ENCODE data around the gene BRSK1.
A peak's percentile ranks its signal among the peaks of the same experiment; 100 is the strongest.

The BRSK1 gene

GRCh38 chr19:55275851-55276719 is 7.7 kb upstream of the BRSK1 start:
- DNase-seq: no peak

GRCh38 chr19:55276720-55277430 is 6.9 kb upstream of the BRSK1 start:
- DNase-seq: no peak

DNA sequence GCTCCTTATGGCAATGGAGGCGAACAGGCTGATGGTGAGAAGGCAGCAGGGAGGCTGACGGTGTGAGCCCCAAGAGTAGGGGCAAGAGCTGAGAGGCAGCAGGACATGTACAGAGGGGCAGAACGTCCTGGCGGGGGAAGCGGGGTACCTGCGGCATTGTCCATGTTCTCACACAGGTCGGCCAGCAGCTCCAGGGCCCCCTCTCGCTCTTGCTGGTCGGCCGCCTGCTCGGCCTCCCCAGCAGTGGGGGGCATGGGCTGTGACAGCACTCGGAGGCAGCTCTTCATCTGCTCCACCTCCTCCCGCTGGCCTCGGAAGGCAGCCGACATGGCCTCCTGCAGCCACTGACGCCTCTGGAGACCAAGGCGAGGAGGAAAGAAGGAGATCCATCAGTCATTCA is 6.3 kb upstream of the BRSK1 start:
- DNase-seq: no peak

GRCh38 chr19:55278391-55279135 is 5.2 kb upstream of the BRSK1 start:
- DNase-seq: no peak

- no peak for DNase-seq
Observed at GRCh38 chr19:55279340-55279739, 4.5 kb upstream of the BRSK1 start.

GRCh38 chr19:55279770-55280643 is 3.8 kb upstream of the BRSK1 start, which contains the start of gene HSPBP1:
TSS of gene HSPBP1 (minus strand) at chr19:55280110. CDS start at chr19:55279608, 502 bp downstream.
- DNase-seq: peak; percentile 95

DNA sequence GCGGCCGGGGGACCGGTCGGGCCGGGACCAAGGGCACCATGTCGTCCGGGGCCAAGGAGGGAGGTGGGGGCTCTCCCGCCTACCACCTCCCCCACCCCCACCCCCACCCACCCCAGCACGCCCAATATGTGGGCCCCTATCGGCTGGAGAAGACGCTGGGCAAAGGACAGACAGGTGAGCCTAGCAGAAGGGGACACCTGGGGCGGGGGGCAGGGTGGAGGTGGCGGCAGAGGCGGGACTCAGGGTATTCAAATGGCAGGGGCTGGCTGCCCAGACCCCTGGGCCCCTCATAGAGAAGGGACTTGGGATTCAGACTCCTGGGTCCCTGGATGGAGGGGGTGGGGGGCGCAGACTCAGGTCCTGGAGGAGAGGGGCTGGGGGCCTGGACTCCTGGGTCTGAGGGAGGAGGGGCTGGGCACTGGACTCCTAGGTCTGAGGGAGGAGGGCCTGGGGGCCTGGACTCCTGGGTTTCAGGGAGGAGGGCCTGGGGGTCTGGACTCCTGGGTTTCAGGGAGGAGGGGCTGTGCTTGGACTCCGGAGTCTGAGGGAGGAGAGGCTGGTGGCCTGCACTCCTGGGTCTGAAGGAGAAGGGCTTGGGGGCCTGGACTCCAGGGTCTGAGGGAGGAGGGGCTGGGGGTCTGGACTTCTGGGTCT is 735 bp downstream of the BRSK1 start:
- no peak for DNase-seq

DNA sequence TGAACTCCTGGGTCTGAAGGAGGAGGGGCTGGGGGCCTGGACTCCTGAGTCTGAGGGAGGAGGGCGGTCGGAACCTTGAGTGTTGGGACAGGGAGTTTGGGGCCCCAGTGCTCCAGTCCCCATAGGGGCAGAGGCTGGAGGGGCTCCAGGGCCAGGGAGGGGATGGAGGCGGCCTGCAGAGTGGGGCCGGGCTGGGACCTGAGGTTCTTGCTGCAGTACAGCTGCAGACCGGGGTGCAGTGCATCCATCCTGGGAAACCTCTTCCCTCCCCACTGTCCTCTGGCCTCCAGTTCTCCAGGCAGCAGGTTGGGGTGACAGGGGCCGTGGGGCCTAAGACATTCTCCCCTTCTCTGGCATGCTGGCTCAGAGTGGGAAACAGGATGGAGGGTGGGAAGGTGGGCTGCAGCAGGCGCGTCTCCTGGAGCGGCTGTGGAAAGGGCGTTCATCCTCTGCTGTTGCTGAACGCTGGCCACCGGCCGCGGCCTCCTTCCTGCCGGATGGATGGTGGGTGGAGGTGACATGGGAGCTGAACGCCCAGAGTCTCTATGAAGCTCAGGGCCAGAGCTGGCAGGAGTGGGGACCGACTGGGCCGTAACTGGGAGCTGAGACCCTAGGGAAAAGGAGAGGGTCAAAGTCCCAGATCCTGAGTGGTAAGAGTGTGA is 1.6 kb downstream of the BRSK1 start:
- DNase-seq: no peak

GRCh38 chr19:55287361-55288079 is 3.7 kb downstream of the BRSK1 start:
- no peak for DNase-seq

GRCh38 chr19:55289117-55289796 is 5.5 kb downstream of the BRSK1 start:
- no peak for DNase-seq

- no peak for DNase-seq
Observed at GRCh38 chr19:55297267-55297666, 13.5 kb downstream of the BRSK1 start.

DNA sequence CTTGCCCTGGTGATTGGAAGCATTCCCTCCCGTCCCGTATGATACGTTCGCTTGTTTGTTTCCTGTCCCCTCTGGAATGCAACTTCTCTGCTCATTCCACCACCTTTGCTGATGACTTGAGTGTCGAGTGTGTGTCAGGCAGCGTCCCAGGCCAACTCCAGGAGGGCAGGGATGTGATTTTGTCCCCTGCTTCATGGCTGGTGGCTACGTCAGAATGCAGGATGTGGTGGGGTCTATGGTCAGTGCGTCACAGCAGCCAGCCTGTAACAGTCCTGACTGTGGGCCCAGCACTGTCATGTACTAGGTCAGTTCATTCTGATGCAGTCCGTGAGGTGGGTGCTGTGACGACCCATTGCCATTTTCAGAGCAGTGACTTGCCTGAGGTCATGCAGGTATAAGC is 16.2 kb downstream of the BRSK1 start:
- DNase-seq: no peak

- DNase-seq: no peak
Observed at GRCh38 chr19:55300886-55301458, 17.2 kb downstream of the BRSK1 start.

GRCh38 chr19:55301459-55302317 is 17.9 kb downstream of the BRSK1 start:
- DNase-seq: peak; percentile 78

GRCh38 chr19:55302318-55302703 is 18.5 kb downstream of the BRSK1 start:
- DNase-seq: no peak

DNA sequence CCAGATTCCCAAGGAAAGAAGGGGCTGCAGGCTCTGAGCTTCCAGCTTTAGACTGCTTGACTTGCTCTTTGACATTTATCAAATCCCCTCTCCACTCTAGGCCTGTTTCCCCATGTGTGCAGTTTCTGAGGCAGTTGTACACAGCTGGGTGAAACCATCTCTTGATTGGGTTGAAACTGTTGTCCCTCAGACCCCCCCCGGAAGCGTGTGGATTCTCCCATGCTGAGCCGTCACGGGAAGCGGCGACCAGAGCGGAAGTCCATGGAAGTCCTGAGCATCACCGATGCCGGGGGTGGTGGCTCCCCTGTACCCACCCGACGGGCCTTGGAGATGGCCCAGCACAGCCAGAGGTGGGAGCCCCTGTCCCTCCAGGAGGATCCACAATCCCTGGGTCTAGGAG is 19.7 kb downstream of the BRSK1 start:
- DNase-seq: no peak

GRCh38 chr19:55304279-55304978 is 20.6 kb downstream of the BRSK1 start:
- DNase-seq: no peak

DNA sequence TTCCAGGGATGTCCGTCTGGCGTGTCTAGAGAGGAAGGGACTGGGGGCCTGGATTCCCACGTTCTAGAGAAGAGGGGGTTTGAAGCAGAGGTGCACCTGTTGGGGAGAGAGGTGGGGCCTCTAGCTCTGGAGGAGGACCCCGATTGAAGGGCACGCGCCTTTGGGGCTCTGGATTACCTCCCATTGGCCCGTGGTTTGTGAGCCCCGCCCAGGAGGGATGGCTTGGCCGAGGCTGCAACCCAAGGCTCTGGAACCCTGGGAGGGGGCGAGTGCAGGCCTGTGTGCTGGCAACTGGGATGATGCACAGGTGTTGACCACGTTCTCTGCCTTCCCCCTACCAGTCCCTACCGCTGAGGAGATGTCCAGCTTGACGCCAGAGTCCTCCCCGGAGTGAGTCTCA is 21.2 kb downstream of the BRSK1 start:
- no peak for DNase-seq

Data from fibroblast of upper back skin (primary cell).